ENCODE data around the gene TPGS1. TPM values are rescaled to one million over a fixed set of nuclear protein-coding genes. Genes with fewer than 3 reads are reported as not detected.

The TPGS1 gene
- total RNA-seq, 1 experiment from 2014 or later = 40.7 TPM

- no peak for DNase-seq (ENCODE audit: low read depth)
These were observed 12.9 kb upstream of the TPGS1 start for GRCh38 chr19:494171-495080.

DNA sequence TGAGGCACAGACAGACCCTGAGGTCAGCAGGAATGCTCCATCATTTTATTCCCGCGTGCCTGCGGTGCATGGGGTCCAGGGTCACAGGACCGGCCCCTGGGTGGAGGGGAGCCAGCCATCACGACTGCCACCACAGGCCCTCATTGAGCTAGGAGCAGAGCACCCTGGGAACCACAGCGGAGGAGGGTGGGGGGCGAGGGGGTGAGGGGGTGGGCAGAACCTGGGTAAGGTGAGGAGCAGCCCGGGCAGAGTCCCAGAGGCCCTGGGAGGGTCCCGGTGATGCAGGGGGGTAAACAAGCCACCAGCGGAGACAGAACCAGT lies 12.3 kb upstream of the TPGS1 start:
- no peak for DNase-seq (ENCODE audit: low read depth)

- peak; percentile 40 for DNase-seq (ENCODE audit: low read depth)
These were observed 11.7 kb upstream of the TPGS1 start for GRCh38 chr19:495402-496111.

GRCh38 chr19:496112-496665 lies 11.1 kb upstream of the TPGS1 start, which contains the start of gene MADCAM1:
Gene MADCAM1, plus strand, starts transcription at chr19:496486. Its CDS starts 14 bp downstream, at chr19:496500.
- no peak for DNase-seq (ENCODE audit: low read depth)

DNA sequence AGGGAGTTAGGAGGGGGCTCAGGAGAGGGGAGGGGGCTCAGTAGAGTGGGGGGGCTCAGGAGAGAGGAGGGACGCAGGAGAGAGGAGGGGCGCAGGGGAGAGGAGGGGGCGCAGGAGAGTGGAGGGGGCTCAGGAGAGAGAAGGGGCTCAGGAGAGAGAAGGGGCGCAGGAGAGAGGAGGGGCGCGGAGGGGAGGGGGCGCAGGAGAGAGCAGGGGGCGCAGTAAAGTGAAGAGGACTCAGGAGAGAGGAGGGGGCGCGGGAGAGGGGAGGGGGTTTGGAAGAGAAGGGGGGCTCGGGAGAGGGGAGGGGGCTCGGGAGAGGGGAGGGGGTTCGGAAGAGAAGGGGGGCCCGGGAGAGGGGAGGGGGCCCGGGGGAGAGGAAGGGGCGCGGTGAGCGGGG lies 10.3 kb upstream of the TPGS1 start:
- DNase-seq (ENCODE audit: low read depth) = no peak

DNA sequence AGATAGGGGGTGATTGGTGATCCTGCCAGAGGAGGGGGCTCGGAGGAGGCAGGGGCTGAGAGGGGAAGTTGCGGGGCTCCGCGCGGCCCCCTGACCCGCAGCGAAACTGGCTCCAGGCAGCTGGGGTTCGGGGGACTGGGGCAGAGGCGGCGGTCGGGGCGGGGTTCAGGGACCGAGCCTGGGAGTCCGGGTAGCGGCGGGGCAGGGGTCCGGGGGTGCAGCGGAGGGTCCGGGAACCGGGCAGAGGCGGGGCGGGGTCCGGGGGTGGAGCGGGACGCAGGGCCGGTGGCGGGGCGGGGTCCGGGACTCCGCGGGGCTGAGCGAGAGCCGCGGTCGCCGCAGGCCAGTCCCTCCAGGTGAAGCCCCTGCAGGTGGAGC lies 9.8 kb upstream of the TPGS1 start:
- no peak for DNase-seq (ENCODE audit: low read depth)

DNA sequence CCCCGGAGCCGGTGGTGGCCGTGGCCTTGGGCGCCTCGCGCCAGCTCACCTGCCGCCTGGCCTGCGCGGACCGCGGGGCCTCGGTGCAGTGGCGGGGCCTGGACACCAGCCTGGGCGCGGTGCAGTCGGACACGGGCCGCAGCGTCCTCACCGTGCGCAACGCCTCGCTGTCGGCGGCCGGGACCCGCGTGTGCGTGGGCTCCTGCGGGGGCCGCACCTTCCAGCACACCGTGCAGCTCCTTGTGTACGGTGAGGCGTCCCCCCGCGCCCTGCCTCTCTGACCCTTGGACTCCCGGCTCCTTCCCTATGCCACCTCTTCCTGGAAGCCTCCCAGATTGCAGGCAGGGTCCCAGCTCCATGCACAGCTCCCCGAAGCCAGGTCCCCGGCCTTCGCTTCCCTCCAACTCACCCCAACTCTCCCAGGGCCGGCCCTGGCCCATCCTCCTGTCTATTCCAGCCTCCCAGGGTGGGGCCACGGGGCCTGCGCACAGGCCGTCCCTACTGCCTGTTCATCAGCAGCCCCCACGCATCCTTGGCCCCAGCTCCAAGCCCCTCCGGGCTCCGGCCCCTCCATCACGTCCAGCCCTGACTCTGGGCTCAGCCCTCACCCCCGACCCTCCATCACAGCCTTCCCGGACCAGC lies 9.3 kb upstream of the TPGS1 start:
- DNase-seq (ENCODE audit: low read depth) = no peak

DNA sequence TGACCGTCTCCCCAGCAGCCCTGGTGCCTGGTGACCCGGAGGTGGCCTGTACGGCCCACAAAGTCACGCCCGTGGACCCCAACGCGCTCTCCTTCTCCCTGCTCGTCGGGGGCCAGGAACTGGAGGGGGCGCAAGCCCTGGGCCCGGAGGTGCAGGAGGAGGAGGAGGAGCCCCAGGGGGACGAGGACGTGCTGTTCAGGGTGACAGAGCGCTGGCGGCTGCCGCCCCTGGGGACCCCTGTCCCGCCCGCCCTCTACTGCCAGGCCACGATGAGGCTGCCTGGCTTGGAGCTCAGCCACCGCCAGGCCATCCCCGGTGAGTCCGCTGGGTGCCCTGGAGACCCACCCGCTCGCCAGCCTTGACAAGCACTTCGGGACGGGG lies 8.8 kb upstream of the TPGS1 start:
- DNase-seq (ENCODE audit: low read depth) = no peak

- no peak for DNase-seq (ENCODE audit: low read depth)
These were observed 8.2 kb upstream of the TPGS1 start for GRCh38 chr19:498977-499623.

DNA sequence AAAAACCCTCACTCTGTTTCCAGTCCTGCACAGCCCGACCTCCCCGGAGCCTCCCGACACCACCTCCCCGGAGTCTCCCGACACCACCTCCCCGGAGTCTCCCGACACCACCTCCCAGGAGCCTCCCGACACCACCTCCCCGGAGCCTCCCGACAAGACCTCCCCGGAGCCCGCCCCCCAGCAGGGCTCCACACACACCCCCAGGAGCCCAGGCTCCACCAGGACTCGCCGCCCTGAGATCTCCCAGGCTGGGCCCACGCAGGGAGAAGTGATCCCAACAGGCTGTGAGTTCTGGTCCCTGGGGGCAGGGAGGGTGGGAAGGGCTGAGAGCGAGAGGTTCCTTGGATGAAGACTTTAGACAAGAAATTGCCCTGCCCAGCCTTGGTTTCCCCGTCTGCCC lies 5.7 kb upstream of the TPGS1 start:
- DNase-seq (ENCODE audit: low read depth) = no peak

DNA sequence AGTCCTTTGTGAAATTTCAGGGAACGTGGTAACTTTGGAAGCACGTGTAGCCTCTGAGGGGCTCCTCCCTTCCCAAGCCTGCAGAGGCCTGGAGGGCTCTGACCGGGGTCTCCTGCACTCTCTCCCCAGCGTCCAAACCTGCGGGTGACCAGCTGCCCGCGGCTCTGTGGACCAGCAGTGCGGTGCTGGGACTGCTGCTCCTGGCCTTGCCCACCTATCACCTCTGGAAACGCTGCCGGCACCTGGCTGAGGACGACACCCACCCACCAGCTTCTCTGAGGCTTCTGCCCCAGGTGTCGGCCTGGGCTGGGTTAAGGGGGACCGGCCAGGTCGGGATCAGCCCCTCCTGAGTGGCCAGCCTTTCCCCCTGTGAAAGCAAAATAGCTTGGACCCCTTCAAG lies 2.7 kb upstream of the TPGS1 start:
- DNase-seq (ENCODE audit: low read depth) = no peak

GRCh38 chr19:506404-507285 lies 652 bp upstream of the TPGS1 start:
- DNase-seq (ENCODE audit: low read depth) = peak; percentile 99

DNA sequence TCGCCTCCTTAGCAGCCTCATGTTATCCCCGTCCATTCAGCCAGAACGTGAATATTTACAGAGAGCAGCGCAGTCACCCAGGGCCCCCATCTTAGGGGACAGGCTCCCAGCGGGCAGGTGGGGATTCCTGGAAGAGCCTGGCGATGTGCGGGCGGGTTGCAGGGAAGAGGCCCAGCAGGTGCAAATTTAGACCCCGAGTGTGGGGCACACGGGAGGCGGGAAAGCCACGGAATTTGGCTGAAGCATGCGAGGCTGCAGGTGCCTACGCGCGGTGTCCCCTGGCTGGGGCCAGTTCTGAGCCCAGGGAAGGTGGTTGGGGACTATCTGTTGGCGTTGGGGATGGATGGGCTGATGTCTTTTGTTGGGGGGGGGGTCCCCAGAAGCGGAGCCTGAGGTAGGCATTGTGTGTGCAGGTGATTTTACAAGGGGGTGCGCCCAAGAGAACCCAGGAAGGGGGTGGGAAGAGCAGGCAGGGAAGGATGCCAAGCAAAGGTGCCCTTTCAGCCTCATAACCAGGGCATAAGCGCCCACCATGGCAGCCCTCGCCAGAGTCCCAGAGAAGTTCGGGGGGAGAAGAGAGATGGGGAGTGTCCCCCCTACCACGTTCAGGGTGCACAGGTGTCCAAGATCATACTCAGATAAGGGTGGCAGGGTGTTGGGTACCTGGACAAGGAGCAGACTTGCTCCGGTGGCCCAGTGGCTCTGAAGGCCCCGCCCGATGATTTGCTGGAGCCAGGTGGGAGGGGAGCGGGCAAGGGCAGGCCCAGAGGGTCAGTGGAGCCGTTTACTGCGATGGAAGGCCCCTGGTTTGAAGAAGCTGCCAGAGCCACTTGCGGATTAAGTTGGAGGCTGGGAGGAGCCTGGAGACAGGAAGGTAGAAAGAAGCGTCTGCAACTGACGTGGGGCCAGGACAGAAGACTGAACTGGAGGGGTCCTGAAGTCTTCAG lies 1.2 kb downstream of the TPGS1 start:
- DNase-seq (ENCODE audit: low read depth) = no peak

DNA sequence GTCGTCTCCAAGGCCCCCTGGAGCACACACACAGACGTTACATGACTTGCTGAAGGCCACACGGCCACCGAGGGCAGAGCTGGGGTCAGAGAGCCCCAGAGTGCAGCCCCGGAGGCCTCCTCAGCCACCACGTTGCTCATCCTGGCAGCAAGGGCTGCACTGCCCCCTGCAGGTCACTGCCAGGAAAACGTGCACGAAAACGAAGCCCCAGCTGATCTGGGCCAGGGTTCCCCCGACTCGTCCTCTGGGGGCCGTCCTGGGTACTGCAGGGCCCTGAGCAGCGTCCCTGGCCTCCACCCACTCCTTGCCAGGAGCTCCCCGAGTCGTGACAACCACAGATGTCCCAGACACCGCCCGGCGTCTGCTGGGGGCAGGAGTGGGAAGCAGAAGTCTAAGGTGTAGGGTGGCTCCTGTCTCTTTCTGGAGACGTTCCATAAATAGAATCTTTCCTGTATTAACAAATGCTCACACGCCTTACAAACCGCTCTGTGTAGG lies 3.4 kb downstream of the TPGS1 start:
- peak; percentile 86 for DNase-seq (ENCODE audit: low read depth)

DNA sequence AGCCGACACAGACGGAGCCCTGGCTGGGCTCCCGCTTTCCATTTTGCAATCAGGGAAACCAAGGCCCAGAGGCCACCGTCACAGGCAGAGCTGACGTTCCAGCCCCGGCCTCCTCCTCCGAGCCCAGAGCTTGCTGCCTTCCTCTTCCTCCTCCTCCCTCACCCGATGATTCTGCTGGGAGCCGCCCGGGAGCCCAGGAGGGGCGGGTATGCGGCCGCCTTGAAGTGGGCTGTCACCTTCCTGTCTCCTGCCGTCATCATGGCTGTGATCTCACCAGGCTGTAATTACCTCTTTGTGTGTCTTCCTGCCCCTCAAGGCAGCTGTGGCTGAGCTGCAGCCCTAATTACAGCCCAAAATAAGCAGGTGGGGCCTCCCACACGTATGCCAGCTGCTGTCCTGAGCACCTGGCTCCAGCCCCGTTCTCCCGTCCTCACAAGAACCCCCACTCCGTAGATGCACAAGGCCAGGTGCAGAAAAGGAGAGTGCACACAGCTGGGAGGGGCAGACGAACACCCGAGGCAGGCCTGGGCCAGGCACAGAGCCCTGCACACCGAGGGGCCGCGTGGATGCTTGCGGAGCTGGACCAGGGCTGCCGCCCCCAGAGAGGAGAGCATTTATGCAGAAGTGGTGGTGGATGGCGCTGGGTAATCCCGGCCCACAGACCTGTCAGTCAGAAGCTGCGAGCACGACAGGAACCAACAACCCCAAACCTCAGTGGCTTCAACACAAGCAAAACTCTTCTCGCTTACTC lies 4.0 kb downstream of the TPGS1 start:
- DNase-seq (ENCODE audit: low read depth) = peak; percentile 92

- DNase-seq (ENCODE audit: low read depth) = no peak
These were observed 5.5 kb downstream of the TPGS1 start for GRCh38 chr19:512547-513365.

GRCh38 chr19:513368-514165 lies 6.3 kb downstream of the TPGS1 start:
- no peak for DNase-seq (ENCODE audit: low read depth)
